ENCODE results near the gene SSR3. TPM values are rescaled to one million over a fixed set of nuclear protein-coding genes. Genes with fewer than 3 reads are reported as not detected.

The SSR3 gene
- total and polyA plus RNA-seq, 2 donors, result 68.0 to 128 TPM

DNA sequence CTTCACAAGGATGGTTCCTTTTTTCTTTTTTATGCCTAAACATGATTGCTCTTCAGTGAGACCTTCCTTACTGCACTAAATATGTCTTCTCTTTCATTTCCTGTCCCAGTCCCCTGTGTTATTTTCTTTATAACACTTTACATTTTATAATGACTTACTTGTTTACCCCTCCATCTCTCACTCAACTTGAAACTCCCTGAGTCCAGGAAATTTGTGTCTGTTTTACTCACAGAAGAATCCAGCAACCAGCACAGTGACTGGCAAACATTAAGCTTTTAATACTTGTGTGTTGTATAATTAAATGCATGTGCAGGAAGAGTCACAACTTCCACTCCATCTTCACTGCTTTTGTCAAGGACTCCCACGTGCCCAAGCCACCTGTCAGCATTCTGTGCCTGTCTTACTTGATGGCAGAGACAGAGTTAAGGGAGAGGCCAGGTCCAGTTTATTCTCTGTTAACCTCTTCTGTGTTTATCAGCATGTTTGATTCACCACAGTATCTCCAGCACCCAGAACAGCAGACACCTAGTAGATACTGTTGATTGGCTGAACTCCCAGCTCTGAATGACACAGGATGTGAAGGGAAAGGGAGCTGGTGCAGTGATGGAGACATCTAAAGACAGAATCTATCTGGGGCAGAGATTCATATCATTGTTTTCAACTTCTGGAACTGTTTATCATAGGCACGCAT, 42.8 kb downstream of the SSR3 start:
- 69% methylated on average over 2 of the region's 2 CpGs for WGBS
- DNase-seq (ENCODE audit: extremely low spot score), result no peak
- Histone ChIP-seq H3K27ac (ENCODE audit: low read depth) (no peak overlapping the region), H3K4me3 (ENCODE audit: low read depth, low read length) (no peak overlapping the region), H3K4me1 (ENCODE audit: insufficient read depth) (no peaks in the 10 kb centered on the region), H3K36me3 (ENCODE audit: insufficient read depth) (no peaks in the 10 kb centered on the region)

GRCh38 chr3:156509189-156510174, 45.4 kb downstream of the SSR3 start:
- no peak overlapping the region for H3K4me3 ChIP-seq (ENCODE audit: low read depth, low read length)
- no peak overlapping the region for H3K27ac ChIP-seq (ENCODE audit: low read depth)
- peak; percentile 36 for DNase-seq (ENCODE audit: extremely low spot score)
- no peaks in the 10 kb centered on the region for H3K4me1 ChIP-seq (ENCODE audit: insufficient read depth)
- WGBS, result 65% methylated on average over 5 of the region's 5 CpGs
- H3K36me3 ChIP-seq (ENCODE audit: insufficient read depth), result no peaks in the 10 kb centered on the region

DNA sequence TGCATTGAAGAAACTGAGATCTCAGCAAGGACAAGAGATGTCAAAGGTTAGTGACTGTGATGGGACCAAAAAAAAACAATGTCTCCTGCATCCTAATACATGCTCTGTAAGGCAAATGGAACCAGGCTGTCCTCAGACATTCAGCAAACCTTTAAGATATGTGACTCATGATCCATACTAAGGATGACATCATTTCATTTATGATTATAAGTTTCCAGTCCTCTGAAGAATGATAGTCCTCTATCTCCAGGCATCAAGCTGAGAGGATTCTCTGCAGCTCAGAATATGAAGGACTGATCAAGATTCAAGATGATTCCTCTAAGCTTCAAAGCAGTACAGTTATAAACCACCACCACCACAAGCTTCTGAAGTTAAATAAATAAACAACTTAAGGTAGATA, 47.6 kb downstream of the SSR3 start:
- no peaks in the 10 kb centered on the region for H3K36me3 ChIP-seq (ENCODE audit: insufficient read depth)
- no peak overlapping the region for H3K27ac ChIP-seq (ENCODE audit: low read depth)
- no peak overlapping the region for H3K4me3 ChIP-seq (ENCODE audit: low read depth, low read length)
- DNase-seq (ENCODE audit: extremely low spot score), result no peak
- no peaks in the 10 kb centered on the region for H3K4me1 ChIP-seq (ENCODE audit: insufficient read depth)

- Histone ChIP-seq H3K36me3 (ENCODE audit: insufficient read depth) (no peaks in the 10 kb centered on the region), H3K27ac (ENCODE audit: low read depth) (no peak overlapping the region), H3K4me3 (ENCODE audit: low read depth, low read length) (no peak overlapping the region), H3K4me1 (ENCODE audit: insufficient read depth) (no peaks in the 10 kb centered on the region)
- 90% methylated on average over 5 of the region's 5 CpGs for WGBS
- DNase-seq (ENCODE audit: extremely low spot score), result no peak
Measured at GRCh38 chr3:156498307-156498706, 56.6 kb downstream of the SSR3 start.

DNA sequence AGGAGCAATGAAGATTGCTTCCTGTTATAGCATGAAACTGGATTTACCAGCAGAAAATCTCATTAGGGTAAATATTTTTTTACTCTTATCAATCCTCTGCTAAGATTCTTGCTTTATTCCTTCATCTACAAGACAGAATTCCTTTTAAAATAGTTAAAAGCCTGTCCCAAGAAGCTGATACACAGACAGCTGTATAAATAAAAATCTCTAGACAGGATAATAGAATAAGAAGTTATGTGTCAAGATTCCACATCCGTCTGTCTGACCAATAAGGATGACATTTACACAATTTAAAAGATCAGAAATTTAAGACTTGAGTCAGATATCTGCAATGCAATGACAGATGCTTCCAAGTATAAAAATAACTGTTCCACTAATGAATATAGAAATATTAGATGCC, 57.6 kb downstream of the SSR3 start:
- Histone ChIP-seq H3K36me3 (ENCODE audit: insufficient read depth) (no peaks in the 10 kb centered on the region), H3K27ac (ENCODE audit: low read depth) (no peak overlapping the region), H3K4me1 (ENCODE audit: insufficient read depth) (no peaks in the 10 kb centered on the region), H3K4me3 (ENCODE audit: low read depth, low read length) (no peak overlapping the region)
- DNase-seq (ENCODE audit: extremely low spot score), result no peak
- 51% methylated on average over 1 of the region's 1 CpG for WGBS

DNA sequence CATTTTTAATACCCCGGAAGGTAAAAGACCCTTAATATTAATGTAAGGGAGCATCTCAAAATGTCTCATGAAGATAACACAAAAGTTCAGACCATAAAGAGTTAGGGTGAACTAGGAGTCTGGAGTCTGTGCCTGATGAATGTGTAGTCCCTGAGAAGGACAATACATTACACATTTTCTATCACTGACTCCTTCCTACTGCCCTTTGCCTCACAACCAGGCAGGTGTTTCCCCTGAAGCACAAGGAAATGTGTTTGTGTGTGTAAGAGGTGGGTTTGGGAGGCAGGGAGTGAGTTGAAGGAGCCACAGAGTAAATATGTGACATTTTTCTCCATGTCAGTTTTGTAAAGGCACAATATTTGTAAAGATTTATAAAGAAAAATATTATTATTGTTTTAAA, 59.1 kb downstream of the SSR3 start:
- WGBS, result 99% methylated on average over 1 of the region's 1 CpG
- Histone ChIP-seq H3K4me1 (ENCODE audit: insufficient read depth) (no peaks in the 10 kb centered on the region), H3K36me3 (ENCODE audit: insufficient read depth) (no peaks in the 10 kb centered on the region), H3K4me3 (ENCODE audit: low read depth, low read length) (no peak overlapping the region), H3K27ac (ENCODE audit: low read depth) (no peak overlapping the region)
- DNase-seq (ENCODE audit: extremely low spot score), result no peak

GRCh38 chr3:156493887-156494286, 61.0 kb downstream of the SSR3 start:
- DNase-seq (ENCODE audit: extremely low spot score), result no peak
- WGBS, result 88% methylated on average over 3 of the region's 3 CpGs
- Histone ChIP-seq H3K27ac (ENCODE audit: low read depth) (no peak overlapping the region), H3K36me3 (ENCODE audit: insufficient read depth) (no peaks in the 10 kb centered on the region), H3K4me3 (ENCODE audit: low read depth, low read length) (no peak overlapping the region), H3K4me1 (ENCODE audit: insufficient read depth) (no peaks in the 10 kb centered on the region)

DNA sequence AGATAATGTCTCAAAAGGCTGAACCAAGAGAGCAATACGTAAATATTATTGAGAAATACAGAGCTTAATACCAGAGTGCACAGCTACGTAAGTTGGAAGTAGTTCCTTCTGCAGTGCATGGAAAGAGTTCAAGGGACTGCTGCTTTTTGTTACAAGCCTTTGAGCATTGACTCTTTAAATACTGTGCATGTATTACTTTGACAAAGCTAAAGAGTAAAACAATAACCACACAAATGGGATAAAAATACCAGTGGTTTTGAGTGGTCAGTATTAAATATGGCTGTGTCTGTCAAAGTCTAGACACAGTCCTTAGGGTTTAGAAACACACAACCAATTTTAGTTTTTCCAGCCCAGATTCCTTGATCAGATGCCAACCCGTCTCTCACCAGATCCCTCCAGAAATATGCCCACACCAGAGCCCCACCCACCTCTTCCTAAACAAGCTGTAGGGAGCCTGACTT, 62.1 kb downstream of the SSR3 start:
- 38% methylated on average over 3 of the region's 3 CpGs for WGBS
- H3K27ac ChIP-seq (ENCODE audit: low read depth), result no peak overlapping the region

DNA sequence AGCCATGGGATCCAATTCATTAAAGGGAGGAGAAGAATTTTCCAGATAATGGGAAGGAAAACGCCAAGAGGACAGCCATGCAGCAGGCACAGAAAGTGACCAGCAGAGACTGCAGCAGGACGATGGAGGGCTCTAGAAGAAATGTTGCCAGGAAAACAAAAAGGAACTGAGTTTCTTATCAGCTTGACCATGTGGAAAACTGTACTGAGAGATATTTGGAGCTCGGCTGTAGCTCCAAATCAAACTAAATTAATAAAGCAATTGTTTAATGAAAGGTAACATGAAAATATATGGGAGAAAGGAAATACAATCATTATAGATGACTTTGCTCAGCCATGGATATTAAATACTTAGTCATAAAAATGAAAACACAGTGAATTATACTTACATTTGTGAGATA, 63.7 kb downstream of the SSR3 start:
- Histone ChIP-seq H3K36me3 (ENCODE audit: insufficient read depth) (no peaks in the 10 kb centered on the region), H3K4me1 (ENCODE audit: insufficient read depth) (no peaks in the 10 kb centered on the region), H3K4me3 (ENCODE audit: low read depth, low read length) (no peak overlapping the region), H3K27ac (ENCODE audit: low read depth) (no peak overlapping the region)
- WGBS, result 72% methylated on average over 3 of the region's 3 CpGs
- no peak for DNase-seq (ENCODE audit: extremely low spot score)

More for the DNA sequence above, 62.1 kb downstream of the SSR3 start:
- no peaks in the 10 kb centered on the region for H3K36me3 ChIP-seq (ENCODE audit: insufficient read depth)
- no peak overlapping the region for H3K4me3 ChIP-seq (ENCODE audit: low read depth, low read length)
- DNase-seq (ENCODE audit: extremely low spot score), result no peak
- H3K4me1 ChIP-seq (ENCODE audit: insufficient read depth), result no peaks in the 10 kb centered on the region

Other genes starting within 250 kb of the SSR3 start
- 35.5 TPM for gene TIPARP, start 119.5 kb upstream of the SSR3 start, total RNA-seq
- 26.9 TPM for gene TIPARP, start 119.5 kb upstream of the SSR3 start, polyA plus RNA-seq